Thyroid gland (tissue), 4 donors: ENCODE results near the gene NRSN2.

Source experiments
- POLR2A ChIP-seq, 2 donors: fragments of 450-650 bp; IDR thresholded peaks; one replicate each; pipeline ENCODE4 v1.6.1; 2017; ENCODE audit warnings: antibody characterized with exemption in 2 of 2, mild to moderate bottlenecking in 2 of 2, moderate library complexity in 1 of 2
- TF ChIP-seq, protein P1 (sequence below), 6 experiments: fragments of 200-600 bp in 3 of 6; fragments of 450-650 bp in 3 of 6; sonication (generic) in 3 of 6; IDR thresholded peaks; one replicate each; pipeline ENCODE4 v1.5.1; 2016 to 2019; ENCODE audit warnings: antibody characterized with exemption in 6 of 6, mild to moderate bottlenecking in 2 of 6, inconsistent platforms in 1 of 6, moderate library complexity in 1 of 6

DNA sequence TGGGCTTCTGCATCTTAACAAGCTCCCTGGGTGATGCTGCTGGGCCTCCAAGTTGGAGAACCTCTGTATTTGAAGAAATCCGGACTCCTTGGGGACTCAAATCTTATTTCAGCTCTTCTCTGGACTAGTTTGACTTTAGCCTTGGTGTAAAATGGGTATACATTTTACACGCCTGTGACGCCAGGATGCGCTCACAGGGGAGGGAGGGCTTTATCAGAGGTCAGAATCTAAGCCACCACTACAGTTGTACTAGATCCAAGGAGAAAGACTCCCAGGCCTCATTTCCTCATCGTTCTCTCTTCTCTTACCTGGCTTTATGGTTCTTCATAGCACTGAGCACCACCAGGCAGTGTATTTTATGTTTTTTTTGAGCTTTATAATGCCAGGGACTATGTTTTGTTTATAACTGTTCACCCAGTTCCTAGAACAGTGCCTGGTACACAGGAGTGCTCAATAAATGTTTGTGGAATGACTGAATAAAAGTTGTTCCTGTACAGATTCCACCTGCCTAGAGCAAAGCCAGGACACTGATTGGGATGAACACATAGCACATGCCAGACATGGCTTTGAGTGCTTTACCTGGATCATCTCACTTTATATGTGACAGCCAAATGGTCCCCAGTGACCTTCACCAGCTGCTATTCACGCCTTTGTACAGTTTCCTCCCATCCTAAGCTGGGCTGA lies 56.1 kb downstream of the NRSN2 start:
- TF ChIP-seq, protein P1, sequence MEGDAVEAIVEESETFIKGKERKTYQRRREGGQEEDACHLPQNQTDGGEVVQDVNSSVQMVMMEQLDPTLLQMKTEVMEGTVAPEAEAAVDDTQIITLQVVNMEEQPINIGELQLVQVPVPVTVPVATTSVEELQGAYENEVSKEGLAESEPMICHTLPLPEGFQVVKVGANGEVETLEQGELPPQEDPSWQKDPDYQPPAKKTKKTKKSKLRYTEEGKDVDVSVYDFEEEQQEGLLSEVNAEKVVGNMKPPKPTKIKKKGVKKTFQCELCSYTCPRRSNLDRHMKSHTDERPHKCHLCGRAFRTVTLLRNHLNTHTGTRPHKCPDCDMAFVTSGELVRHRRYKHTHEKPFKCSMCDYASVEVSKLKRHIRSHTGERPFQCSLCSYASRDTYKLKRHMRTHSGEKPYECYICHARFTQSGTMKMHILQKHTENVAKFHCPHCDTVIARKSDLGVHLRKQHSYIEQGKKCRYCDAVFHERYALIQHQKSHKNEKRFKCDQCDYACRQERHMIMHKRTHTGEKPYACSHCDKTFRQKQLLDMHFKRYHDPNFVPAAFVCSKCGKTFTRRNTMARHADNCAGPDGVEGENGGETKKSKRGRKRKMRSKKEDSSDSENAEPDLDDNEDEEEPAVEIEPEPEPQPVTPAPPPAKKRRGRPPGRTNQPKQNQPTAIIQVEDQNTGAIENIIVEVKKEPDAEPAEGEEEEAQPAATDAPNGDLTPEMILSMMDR (IDR thresholded peaks at IDR 0.05): no peak
- no peak for TF ChIP-seq POLR2A (IDR thresholded peaks at IDR 0.05)
